ENCODE measurements around the gene DARS1.
"Not testable (repeated sequence)": the region's sequence is repeated elsewhere in the genome, so short reads cannot be mapped to it uniquely, and the experiment has no call there.

The DARS1 gene

DNA sequence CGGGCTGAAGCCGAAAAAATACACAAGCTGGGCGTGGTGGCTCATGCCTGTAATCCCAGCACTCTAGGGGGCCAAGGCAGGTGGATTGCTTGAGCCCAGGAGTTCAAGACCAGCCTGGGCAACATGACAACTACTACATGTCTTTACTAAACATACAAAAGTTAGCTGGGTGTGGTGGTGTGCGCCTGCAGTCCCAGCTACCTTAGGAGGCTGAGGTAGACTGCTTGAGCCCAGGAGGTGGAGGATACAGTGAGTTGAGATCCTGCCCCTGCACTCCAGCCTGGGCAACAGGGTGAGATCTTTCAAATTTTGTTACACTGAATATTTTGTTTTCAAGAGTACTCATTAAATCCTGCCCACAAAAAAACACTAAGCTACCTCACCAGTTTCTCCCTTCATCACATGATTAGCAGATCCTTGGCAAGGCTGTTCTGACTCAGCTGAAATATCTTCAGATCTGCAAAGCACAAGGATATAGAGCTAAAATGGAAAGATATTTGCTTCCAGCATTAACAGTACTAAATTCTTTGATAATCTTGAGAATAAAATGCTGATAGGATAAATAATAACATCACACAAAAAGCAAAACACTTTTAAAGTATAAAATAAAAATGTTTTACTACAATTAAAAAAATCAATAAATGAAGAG lies 81.0 kb downstream of the DARS1 start:
- Histone ChIP-seq H3K36me3 (peaks cover 67% of the 10 kb centered on the region), H3K4me2 (no peak overlapping the region), H3K4me1 (no peaks in the 10 kb centered on the region), H3K9me3 (no peaks in the 10 kb centered on the region), H3K4me3 (no peak overlapping the region), H3K27ac (no peak overlapping the region), H4K20me1 (no peaks in the 10 kb centered on the region), H3K27me3 (no peaks in the 10 kb centered on the region), H3K9ac (no peak overlapping the region)
- no peak for TF ChIP-seq Cebpa-rat (IDR thresholded peaks at IDR 0.05)

DNA sequence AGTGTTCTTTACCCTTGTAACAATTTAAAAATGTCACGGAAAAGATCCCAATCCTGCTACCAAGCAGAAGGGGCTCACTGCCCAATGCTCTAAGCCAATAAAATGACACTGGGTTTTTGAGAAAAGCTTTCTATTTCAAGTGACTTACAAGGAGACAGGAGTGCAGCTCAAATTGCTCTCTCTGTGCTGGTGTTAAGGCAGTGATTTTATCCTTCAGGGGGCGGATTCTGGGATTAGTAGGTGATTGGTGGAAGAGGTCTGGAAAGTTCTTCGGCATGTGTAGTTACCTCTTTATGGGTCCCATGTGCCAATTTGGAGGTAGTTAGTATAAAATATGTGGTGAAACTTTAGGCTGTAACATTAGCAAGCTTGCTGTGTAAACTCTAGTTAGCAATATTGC lies 81.8 kb downstream of the DARS1 start:
- Histone ChIP-seq H3K4me3 (no peak overlapping the region), H3K36me3 (peaks cover 63% of the 10 kb centered on the region), H3K4me2 (no peak overlapping the region), H4K20me1 (no peaks in the 10 kb centered on the region), H3K27ac (no peak overlapping the region), H3K4me1 (no peaks in the 10 kb centered on the region), H3K9me3 (no peaks in the 10 kb centered on the region), H3K9ac (no peak overlapping the region), H3K27me3 (no peaks in the 10 kb centered on the region)
- no peak for TF ChIP-seq Cebpa-rat (IDR thresholded peaks at IDR 0.05)

DNA sequence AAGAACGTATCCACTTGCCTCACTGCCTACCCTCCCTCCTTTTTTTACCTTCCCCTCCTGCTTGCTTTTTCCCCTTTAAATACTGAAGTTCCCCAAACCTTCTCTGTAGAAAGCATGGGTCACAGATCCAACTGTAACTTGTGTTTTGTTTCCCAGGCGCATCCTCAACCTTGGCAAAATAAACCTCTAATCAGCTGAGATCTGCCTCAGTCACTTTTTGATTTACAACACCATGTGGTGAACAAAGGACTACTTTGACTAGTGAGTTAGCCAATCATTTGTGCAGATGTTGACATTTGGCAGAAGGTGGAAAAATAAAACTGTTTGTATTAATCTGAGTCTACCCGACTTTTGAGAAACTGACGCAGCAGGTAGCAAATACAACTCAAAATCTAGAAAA lies 85.9 kb downstream of the DARS1 start:
- Histone ChIP-seq H3K9ac (no peak overlapping the region), H4K20me1 (no peaks in the 10 kb centered on the region), H3K4me2 (no peak overlapping the region), H3K36me3 (peaks cover 43% of the 10 kb centered on the region), H3K4me1 (no peaks in the 10 kb centered on the region), H3K4me3 (no peak overlapping the region), H3K27me3 (no peaks in the 10 kb centered on the region), H3K27ac (no peak overlapping the region), H3K9me3 (no peaks in the 10 kb centered on the region)
- no peak for TF ChIP-seq Cebpa-rat (IDR thresholded peaks at IDR 0.05)

DNA sequence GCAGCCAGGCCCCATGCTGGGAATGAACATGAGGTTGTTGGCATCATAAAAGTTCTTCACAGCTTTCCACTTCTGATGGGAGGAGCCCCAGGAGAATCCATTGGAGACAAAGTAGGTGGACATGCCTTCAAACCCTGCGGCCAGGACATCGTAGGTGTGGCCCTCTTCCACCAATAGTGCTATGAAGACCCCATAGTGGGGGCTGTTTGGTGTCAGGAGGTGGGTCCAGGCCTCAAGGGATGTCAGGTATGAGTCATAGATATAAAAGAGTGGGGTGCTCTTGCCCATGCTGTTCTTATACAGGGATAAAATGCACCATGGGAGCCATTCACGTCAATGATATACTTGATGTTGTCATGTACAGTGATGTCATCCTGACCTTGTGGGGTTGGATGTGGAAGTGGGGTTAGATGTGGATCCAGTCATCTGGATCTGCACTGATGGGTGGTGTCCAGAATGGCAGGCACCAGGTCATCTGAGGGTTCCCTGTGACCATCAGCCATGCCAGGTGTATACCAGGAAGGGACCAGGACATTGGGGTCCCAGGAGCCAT lies 87.1 kb downstream of the DARS1 start:
- no peaks in the 10 kb centered on the region for H3K4me1 ChIP-seq
- H3K36me3 ChIP-seq = peaks cover 30% of the 10 kb centered on the region
- no peak overlapping the region for H3K9ac ChIP-seq
- no peaks in the 10 kb centered on the region for H3K9me3 ChIP-seq
- no peak overlapping the region for H3K27ac ChIP-seq
- H3K27me3 ChIP-seq = no peaks in the 10 kb centered on the region
- no peak for TF ChIP-seq Cebpa-rat (IDR thresholded peaks at IDR 0.05)
- H3K4me2 ChIP-seq = no peak overlapping the region
- no peaks in the 10 kb centered on the region for H4K20me1 ChIP-seq
- H3K4me3 ChIP-seq = no peak overlapping the region

DNA sequence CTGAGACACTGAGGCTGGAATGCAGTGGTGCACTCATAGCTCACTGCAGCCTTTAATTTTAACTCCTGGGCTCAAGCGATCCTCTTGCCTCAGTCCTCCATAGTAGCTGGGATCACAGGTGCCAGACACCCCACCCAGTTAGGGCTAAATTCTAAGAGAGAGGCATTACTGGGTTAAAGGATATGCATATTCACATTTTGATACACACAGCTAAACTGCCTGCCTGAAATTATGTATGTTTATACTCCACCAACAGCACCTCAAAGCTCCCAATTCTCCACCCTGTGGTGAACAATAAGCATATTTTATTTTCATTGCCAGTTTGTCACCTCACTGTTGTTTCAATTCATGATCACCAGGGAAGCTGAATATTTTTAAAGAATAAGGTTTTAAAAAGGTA lies 90.5 kb downstream of the DARS1 start:
- Histone ChIP-seq H3K4me1 (peaks cover 9% of the 10 kb centered on the region), H3K27ac (no peak overlapping the region), H3K9ac (no peak overlapping the region), H3K4me2 (no peak overlapping the region), H3K4me3 (no peak overlapping the region), H3K9me3 (no peaks in the 10 kb centered on the region), H4K20me1 (no peaks in the 10 kb centered on the region), H3K36me3 (peaks cover 12% of the 10 kb centered on the region), H3K27me3 (no peaks in the 10 kb centered on the region)
- no peak for TF ChIP-seq Cebpa-rat (IDR thresholded peaks at IDR 0.05)

DNA sequence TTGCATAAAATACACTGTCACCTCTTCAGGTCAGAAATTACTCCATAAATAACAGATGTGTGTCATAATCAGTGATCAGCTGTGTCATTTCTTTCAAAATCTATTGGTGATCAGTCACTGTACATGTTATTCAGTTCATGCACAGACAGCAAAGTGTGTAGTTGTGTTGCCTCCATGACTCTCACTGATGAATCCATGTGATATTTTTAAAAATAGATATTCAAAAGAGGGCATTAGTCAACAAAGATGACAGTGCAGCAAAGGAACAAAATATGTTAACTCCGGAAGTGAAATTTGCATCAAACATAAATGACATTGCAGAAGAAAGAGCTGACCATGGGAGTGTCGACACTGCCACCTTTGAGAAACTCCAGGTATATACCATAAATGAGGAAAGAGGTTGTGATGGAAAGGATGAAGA lies 92.0 kb downstream of the DARS1 start:
- Histone ChIP-seq H3K27me3 (no peaks in the 10 kb centered on the region), H3K9me3 (peaks cover 9% of the 10 kb centered on the region), H3K4me3 (no peak overlapping the region), H3K4me2 (no peak overlapping the region), H4K20me1 (no peaks in the 10 kb centered on the region), H3K4me1 (peaks cover 18% of the 10 kb centered on the region), H3K36me3 (peaks cover 7% of the 10 kb centered on the region), H3K27ac (no peak overlapping the region), H3K9ac (no peak overlapping the region)
- TF ChIP-seq Cebpa-rat (IDR thresholded peaks at IDR 0.05) = no peak

DNA sequence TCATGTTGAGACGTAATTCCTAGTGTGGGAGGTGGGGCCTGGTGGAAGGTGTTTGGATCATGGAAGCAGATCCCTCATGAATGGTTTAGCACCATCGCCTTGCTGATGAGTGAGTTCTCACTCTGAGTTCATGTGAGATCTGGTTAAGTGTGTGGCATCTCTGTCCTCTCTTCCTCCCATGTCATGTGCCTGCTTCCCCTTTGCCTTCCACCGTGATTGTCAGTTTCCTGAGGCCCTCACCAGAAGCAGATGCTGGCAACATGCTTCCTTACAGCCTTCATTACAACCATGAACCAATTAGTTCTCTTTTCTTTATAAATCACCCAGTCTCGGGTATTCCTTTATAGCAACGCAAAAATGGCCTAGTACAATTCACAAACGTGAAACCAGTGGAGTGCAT lies 94.6 kb downstream of the DARS1 start:
- Histone ChIP-seq H3K4me2 (no peak overlapping the region), H3K4me1 (peaks cover 18% of the 10 kb centered on the region), H3K9me3 (peaks cover 21% of the 10 kb centered on the region), H3K27me3 (no peaks in the 10 kb centered on the region), H4K20me1 (no peaks in the 10 kb centered on the region), H3K36me3 (no peaks in the 10 kb centered on the region), H3K4me3 (no peak overlapping the region), H3K27ac (no peak overlapping the region), H3K9ac (no peak overlapping the region)
- no peak for TF ChIP-seq Cebpa-rat (IDR thresholded peaks at IDR 0.05)

DNA sequence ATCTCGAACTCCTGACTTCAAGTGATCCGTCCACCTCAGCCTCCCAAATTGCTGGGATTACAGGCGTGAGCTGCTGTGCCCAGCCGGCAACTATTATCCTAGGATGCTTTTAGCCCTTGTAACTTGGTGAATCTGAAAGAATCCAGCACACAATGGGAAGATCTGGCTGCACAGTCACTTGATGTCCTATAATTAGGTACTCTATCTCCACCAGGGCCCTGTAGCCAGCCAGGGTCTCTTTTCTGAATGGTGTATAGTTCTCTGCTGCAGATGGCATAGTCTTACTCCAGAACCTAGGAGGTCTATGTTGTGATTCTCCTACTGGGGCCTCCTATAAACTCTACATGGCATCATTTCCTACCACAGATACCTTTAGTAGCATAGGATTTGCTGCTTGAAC lies 95.3 kb downstream of the DARS1 start:
- Histone ChIP-seq H3K4me2 (no peak overlapping the region), H3K9me3 (peaks cover 21% of the 10 kb centered on the region), H3K27me3 (no peaks in the 10 kb centered on the region), H3K27ac (no peak overlapping the region), H4K20me1 (no peaks in the 10 kb centered on the region), H3K4me3 (no peak overlapping the region), H3K36me3 (no peaks in the 10 kb centered on the region), H3K9ac (no peak overlapping the region), H3K4me1 (peaks cover 18% of the 10 kb centered on the region)
- TF ChIP-seq Cebpa-rat (IDR thresholded peaks at IDR 0.05) = no peak

DNA sequence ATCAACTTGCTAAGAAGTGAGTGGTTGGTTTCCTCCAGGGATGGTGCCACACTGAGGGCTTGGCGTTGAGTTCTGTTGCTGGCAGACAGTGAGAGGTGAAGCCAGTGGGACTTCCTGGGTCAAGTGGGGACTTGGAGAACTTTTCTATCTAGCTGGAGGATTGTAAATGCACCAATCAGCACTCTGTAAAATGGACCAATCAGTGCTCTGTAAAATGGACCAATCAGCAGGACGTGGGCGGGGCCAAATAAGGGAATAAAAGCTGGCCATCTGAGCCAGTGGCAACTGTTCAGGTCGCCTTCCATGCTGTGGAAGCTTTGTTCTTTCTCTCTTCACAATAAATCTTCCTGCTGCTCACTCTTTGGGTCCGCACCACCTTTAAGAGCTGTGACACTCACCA lies 96.8 kb downstream of the DARS1 start:
- not testable (repeated sequence) for H3K4me3 ChIP-seq, H3K27ac ChIP-seq, H3K9ac ChIP-seq, H4K20me1 ChIP-seq, H3K4me2 ChIP-seq, H3K36me3 ChIP-seq, H3K27me3 ChIP-seq
- peaks cover 21% of the 10 kb centered on the region for H3K9me3 ChIP-seq
- peaks cover 18% of the 10 kb centered on the region for H3K4me1 ChIP-seq

DNA sequence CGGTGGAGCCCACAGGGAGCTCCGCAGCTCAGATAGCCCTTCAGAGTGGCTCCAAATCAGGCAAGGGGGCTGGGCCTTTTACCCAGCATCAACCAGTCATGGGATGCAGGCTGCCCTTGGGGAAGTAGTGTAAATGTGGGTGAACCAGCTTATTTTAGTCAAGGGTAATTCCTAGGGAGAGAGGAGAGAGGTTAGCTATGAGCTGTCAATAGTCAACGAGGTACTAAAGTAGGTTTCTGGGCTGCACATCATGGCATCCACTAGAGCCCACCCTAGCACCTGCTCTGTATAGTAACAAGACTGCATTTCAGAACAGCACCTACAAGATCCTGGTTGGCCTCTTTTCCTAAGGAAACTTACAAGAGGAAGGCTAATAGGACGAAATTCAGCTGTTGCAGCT lies 99.7 kb downstream of the DARS1 start:
- no peaks in the 10 kb centered on the region for H4K20me1 ChIP-seq
- no peak overlapping the region for H3K4me3 ChIP-seq
- TF ChIP-seq Cebpa-rat (IDR thresholded peaks at IDR 0.05) = no peak
- H3K36me3 ChIP-seq = no peaks in the 10 kb centered on the region
- peaks cover 21% of the 10 kb centered on the region for H3K9me3 ChIP-seq
- H3K9ac ChIP-seq = no peak overlapping the region
- H3K27me3 ChIP-seq = no peaks in the 10 kb centered on the region
- H3K27ac ChIP-seq = no peak overlapping the region
- peaks cover 13% of the 10 kb centered on the region for H3K4me1 ChIP-seq
- no peak overlapping the region for H3K4me2 ChIP-seq

DNA sequence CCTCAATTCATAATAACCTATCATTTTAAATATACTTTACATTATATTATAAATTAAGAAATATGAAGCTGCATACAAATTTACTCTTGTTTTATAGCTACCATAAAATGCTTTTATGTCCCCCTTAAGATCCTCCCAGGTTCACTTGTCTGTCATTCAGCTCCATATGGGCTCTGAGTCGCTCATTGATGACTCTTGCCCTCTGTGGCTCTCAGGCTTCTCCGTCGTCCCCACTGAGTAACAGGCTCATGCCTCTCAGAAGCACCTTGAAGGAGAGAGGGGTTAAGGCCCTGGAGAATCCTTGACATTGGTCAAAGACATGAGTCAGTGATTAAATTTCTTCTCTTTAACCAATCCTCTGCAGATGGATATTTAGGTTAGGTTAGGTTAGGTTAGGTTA lies 103.0 kb downstream of the DARS1 start:
- H3K4me3 ChIP-seq = no peak overlapping the region
- no peaks in the 10 kb centered on the region for H4K20me1 ChIP-seq
- H3K9ac ChIP-seq = no peak overlapping the region
- no peaks in the 10 kb centered on the region for H3K27me3 ChIP-seq
- H3K9me3 ChIP-seq = 0 out of 2 replicates have a peak, but pooled peaks cover 3% of the 10 kb centered on the region
- no peak for TF ChIP-seq Cebpa-rat (IDR thresholded peaks at IDR 0.05)
- H3K4me1 ChIP-seq = peaks cover under 1% of the 10 kb centered on the region; the same call in 1 of the 2 replicates
- no peak overlapping the region for H3K4me2 ChIP-seq
- H3K27ac ChIP-seq = no peak overlapping the region
- no peaks in the 10 kb centered on the region for H3K36me3 ChIP-seq

DNA sequence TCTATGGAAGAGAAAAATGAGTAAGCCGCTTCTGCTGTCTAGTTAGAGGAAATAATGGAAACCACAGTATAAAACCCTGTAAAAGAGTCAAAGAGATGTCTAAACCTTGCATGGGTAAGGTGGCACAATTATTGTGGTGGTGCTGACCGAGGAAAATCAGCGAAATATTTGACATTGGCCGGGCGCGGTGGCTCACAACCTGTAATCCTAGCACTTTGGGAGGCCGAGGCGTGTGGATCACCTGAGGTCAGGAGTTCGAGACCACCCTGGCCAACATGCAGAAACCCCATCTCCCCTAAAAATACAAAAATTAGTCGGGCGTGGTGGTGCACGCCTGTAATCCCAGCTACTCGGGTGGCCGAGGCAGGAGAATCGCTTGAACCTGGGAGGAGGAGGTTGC lies 108.7 kb downstream of the DARS1 start:
- H3K4me1 ChIP-seq = peaks cover 33% of the 10 kb centered on the region
- H4K20me1 ChIP-seq = peaks cover 32% of the 10 kb centered on the region
- H3K9ac ChIP-seq = peak overlapping the region; percentile 87
- H3K27ac ChIP-seq = peak overlapping the region; percentile 52
- not testable (repeated sequence) for H3K9me3 ChIP-seq, H3K27me3 ChIP-seq
- peaks cover 23% of the 10 kb centered on the region for H3K36me3 ChIP-seq
- peak overlapping the region; percentile 85 for H3K4me2 ChIP-seq
- H3K4me3 ChIP-seq = peak overlapping the region; percentile 74
